22Rv1 (cell line): ENCODE data around the gene MSI2.

Source experiments
- ZFX ChIP-seq: fragments of 450-650 bp; IDR thresholded peaks from 2 replicates; pipeline ENCODE4 v1.6.1; 2017; ENCODE audit warnings: antibody characterized with exemption, borderline replicate concordance
- TF ChIP-seq, protein P1 (sequence below): fragments of 450-650 bp; IDR thresholded peaks from 2 replicates; pipeline ENCODE4 v1.5.1; 2017; ENCODE audit warnings: mild to moderate bottlenecking

DNA sequence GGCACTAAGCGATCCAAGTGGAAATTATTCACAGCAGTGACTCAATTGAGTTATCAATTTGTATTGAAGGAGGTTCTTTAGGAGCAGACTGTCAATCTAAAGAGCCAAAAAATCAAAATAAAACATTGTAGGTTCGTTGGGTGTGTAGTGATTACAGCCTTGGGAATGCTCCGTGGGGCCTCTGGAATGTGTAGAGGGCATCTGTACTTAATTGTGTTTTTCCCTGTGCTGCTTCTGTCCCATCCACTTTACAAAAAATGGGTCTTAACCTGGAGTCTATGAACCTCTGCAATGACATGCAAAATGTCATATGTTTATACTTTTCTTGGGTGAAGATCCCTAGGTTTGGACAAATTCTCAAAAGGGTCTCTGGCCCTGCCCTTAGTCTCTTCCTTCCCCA, 273.7 kb downstream of the MSI2 start:
- TF ChIP-seq, protein P1, sequence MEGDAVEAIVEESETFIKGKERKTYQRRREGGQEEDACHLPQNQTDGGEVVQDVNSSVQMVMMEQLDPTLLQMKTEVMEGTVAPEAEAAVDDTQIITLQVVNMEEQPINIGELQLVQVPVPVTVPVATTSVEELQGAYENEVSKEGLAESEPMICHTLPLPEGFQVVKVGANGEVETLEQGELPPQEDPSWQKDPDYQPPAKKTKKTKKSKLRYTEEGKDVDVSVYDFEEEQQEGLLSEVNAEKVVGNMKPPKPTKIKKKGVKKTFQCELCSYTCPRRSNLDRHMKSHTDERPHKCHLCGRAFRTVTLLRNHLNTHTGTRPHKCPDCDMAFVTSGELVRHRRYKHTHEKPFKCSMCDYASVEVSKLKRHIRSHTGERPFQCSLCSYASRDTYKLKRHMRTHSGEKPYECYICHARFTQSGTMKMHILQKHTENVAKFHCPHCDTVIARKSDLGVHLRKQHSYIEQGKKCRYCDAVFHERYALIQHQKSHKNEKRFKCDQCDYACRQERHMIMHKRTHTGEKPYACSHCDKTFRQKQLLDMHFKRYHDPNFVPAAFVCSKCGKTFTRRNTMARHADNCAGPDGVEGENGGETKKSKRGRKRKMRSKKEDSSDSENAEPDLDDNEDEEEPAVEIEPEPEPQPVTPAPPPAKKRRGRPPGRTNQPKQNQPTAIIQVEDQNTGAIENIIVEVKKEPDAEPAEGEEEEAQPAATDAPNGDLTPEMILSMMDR = no peak
- TF ChIP-seq ZFX = no peak
